ENCODE data around the gene PSMA8. TPM values are rescaled to one million over a fixed set of nuclear protein-coding genes. Genes with fewer than 3 reads are reported as not detected.

Gene PSMA8
- 4.3 TPM for polyA plus RNA-seq (2012; ENCODE audit: low read depth, missing spikeins)

GRCh38 chr18:26133652-26134051 lies at the start of gene PSMA8:
TSS of gene PSMA8 (plus strand) at chr18:26133869. CDS start at chr18:26133966, 97 bp downstream.
- peak; percentile 83; the same call in 1 of the 2 replicates for TF ChIP-seq POLR2AphosphoS5 (IDR thresholded peaks at IDR 0.05; ENCODE audit: low read depth, low read length)
- no peak for TF ChIP-seq PAX5 (IDR thresholded peaks at IDR 0.05; ENCODE audit: insufficient read depth, low read length, severe bottlenecking)
- TF ChIP-seq SPI1 (IDR thresholded peaks at IDR 0.05; ENCODE audit: low read depth, low read length) = 0 out of 2 replicates have a peak, but pooled peaks have one; percentile 13
- peak; percentile 62; the same call in 1 of the 2 replicates for TF ChIP-seq POU2F2 (IDR thresholded peaks at IDR 0.05; ENCODE audit: low read depth, low read length)
- TF ChIP-seq TAF1 (IDR thresholded peaks at IDR 0.05; ENCODE audit: low read depth, low read length) = peak; percentile 76
- TF ChIP-seq POLR2A (IDR thresholded peaks at IDR 0.05; ENCODE audit: low read depth, low read length) = peak; percentile 82
- FAIRE-seq (peak; percentile 99), DNase-seq (ENCODE audit: insufficient read length, low spot score) (peak; percentile 40)

- TF ChIP-seq SPI1 (IDR thresholded peaks at IDR 0.05; ENCODE audit: low read depth, low read length) = no peak
- no peak for TF ChIP-seq POU2F2 (IDR thresholded peaks at IDR 0.05; ENCODE audit: low read depth, low read length)
- TF ChIP-seq POLR2A (IDR thresholded peaks at IDR 0.05; ENCODE audit: low read depth, low read length) = no peak
- no peak for TF ChIP-seq TAF1 (IDR thresholded peaks at IDR 0.05; ENCODE audit: low read depth, low read length)
- TF ChIP-seq POLR2AphosphoS5 (IDR thresholded peaks at IDR 0.05; ENCODE audit: low read depth, low read length) = no peak
- TF ChIP-seq PAX5 (IDR thresholded peaks at IDR 0.05; ENCODE audit: insufficient read depth, low read length, severe bottlenecking) = no peak
- DNase-seq (ENCODE audit: insufficient read length, low spot score) (no peak), FAIRE-seq (no peak)
These were observed 48.6 kb upstream of the PSMA8 start for GRCh38 chr18:26085056-26085455.

GRCh38 chr18:26086959-26087358 lies 46.7 kb upstream of the PSMA8 start:
- TF ChIP-seq SPI1 (IDR thresholded peaks at IDR 0.05; ENCODE audit: low read depth, low read length) (peak; percentile 69), PAX5 (IDR thresholded peaks at IDR 0.05; ENCODE audit: insufficient read depth, low read length, severe bottlenecking) (no peak)
- DNase-seq (ENCODE audit: insufficient read length, low spot score) (no peak), FAIRE-seq (peak; percentile 60)

- DNase-seq (ENCODE audit: insufficient read length, low spot score) (no peak), FAIRE-seq (peak; percentile 67)
- TF ChIP-seq SPI1 (IDR thresholded peaks at IDR 0.05; ENCODE audit: low read depth, low read length) (no peak), TAF1 (IDR thresholded peaks at IDR 0.05; ENCODE audit: low read depth, low read length) (no peak), PAX5 (IDR thresholded peaks at IDR 0.05; ENCODE audit: insufficient read depth, low read length, severe bottlenecking) (no peak), POU2F2 (IDR thresholded peaks at IDR 0.05; ENCODE audit: low read depth, low read length) (no peak), POLR2AphosphoS5 (IDR thresholded peaks at IDR 0.05; ENCODE audit: low read depth, low read length) (no peak), POLR2A (IDR thresholded peaks at IDR 0.05; ENCODE audit: low read depth, low read length) (no peak)
These were observed 45.2 kb upstream of the PSMA8 start for GRCh38 chr18:26088487-26088886.

GRCh38 chr18:26089293-26090129 lies 44.2 kb upstream of the PSMA8 start:
- no peak for FAIRE-seq
- no peak for DNase-seq (ENCODE audit: insufficient read length, low spot score)
- TF ChIP-seq SPI1 (IDR thresholded peaks at IDR 0.05; ENCODE audit: low read depth, low read length) (0 out of 2 replicates have a peak, but pooled peaks have one; percentile 23), POU2F2 (IDR thresholded peaks at IDR 0.05; ENCODE audit: low read depth, low read length) (no peak)

GRCh38 chr18:26090130-26091046 lies 43.3 kb upstream of the PSMA8 start, which contains the start of gene SS18:
TSS of gene SS18 (minus strand) at chr18:26090613. CDS start at chr18:26090569, 44 bp downstream.
- FAIRE-seq = peak; percentile 87
- peak; percentile 74 for DNase-seq (ENCODE audit: insufficient read length, low spot score)
- TF ChIP-seq POLR2A (IDR thresholded peaks at IDR 0.05; ENCODE audit: low read depth, low read length) (peak; percentile 93), SPI1 (IDR thresholded peaks at IDR 0.05; ENCODE audit: low read depth, low read length) (peak; percentile 45; the same call in 1 of the 2 replicates), POLR2AphosphoS5 (IDR thresholded peaks at IDR 0.05; ENCODE audit: low read depth, low read length) (peak; percentile 92), POU2F2 (IDR thresholded peaks at IDR 0.05; ENCODE audit: low read depth, low read length) (peak; percentile 24), TAF1 (IDR thresholded peaks at IDR 0.05; ENCODE audit: low read depth, low read length) (peak; percentile 84), PAX5 (IDR thresholded peaks at IDR 0.05; ENCODE audit: insufficient read depth, low read length, severe bottlenecking) (peak; percentile 41)

GRCh38 chr18:26091047-26091630 lies 42.5 kb upstream of the PSMA8 start:
- TF ChIP-seq SPI1 (IDR thresholded peaks at IDR 0.05; ENCODE audit: low read depth, low read length) = no peak
- peak; percentile 1; the same call in 1 of the 2 replicates for TF ChIP-seq POLR2A (IDR thresholded peaks at IDR 0.05; ENCODE audit: low read depth, low read length)
- no peak for DNase-seq (ENCODE audit: insufficient read length, low spot score)
- FAIRE-seq = peak; percentile 99

- no peak for FAIRE-seq
- no peak for DNase-seq (ENCODE audit: insufficient read length, low spot score)
- TF ChIP-seq PAX5 (IDR thresholded peaks at IDR 0.05; ENCODE audit: insufficient read depth, low read length, severe bottlenecking) = no peak
- TF ChIP-seq POLR2AphosphoS5 (IDR thresholded peaks at IDR 0.05; ENCODE audit: low read depth, low read length) = no peak
- no peak for TF ChIP-seq POLR2A (IDR thresholded peaks at IDR 0.05; ENCODE audit: low read depth, low read length)
- no peak for TF ChIP-seq TAF1 (IDR thresholded peaks at IDR 0.05; ENCODE audit: low read depth, low read length)
- no peak for TF ChIP-seq POU2F2 (IDR thresholded peaks at IDR 0.05; ENCODE audit: low read depth, low read length)
- TF ChIP-seq SPI1 (IDR thresholded peaks at IDR 0.05; ENCODE audit: low read depth, low read length) = no peak
These were observed 36.8 kb upstream of the PSMA8 start for GRCh38 chr18:26096852-26097251.

- TF ChIP-seq PAX5 (IDR thresholded peaks at IDR 0.05; ENCODE audit: insufficient read depth, low read length, severe bottlenecking) (no peak), SPI1 (IDR thresholded peaks at IDR 0.05; ENCODE audit: low read depth, low read length) (no peak), POLR2A (IDR thresholded peaks at IDR 0.05; ENCODE audit: low read depth, low read length) (no peak), POLR2AphosphoS5 (IDR thresholded peaks at IDR 0.05; ENCODE audit: low read depth, low read length) (no peak), POU2F2 (IDR thresholded peaks at IDR 0.05; ENCODE audit: low read depth, low read length) (no peak), TAF1 (IDR thresholded peaks at IDR 0.05; ENCODE audit: low read depth, low read length) (no peak)
- FAIRE-seq = no peak
- no peak for DNase-seq (ENCODE audit: insufficient read length, low spot score)
These were observed 36.1 kb upstream of the PSMA8 start for GRCh38 chr18:26097563-26097962.

Data from GM12891 (cell line).